ENCODE data around the gene SEMA6D.
A peak's percentile ranks its signal among the peaks of the same experiment; 100 is the strongest.

Gene SEMA6D

DNA sequence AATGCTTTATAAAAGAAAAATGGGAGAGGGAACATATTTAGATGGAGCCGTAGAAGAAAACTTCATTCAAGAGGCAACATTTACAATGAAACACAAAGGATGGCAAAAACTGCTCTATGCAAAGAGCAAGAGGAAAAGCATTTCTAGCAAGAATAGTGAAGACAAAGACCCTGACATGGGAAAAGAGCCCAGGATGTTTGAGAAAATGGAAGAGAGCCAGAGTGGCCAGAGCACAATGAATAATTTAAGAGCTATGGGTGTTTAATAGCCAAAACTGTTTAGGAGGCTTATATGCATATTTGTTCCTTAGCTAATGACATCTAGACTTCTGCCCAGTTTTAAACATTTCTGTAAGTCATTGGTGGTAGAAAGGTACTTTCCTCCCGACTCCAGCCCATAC lies 25.4 kb upstream of the SEMA6D start:
- TF ChIP-seq CTCF (IDR thresholded peaks at IDR 0.05; ENCODE audit: insufficient read depth, low read length, missing control alignments): no peak
- POLR2A ChIA-PET: no interaction called here
- CTCF ChIA-PET: interaction anchor here (0.6 kb wide), 1 partner anchor 211 kb away, joined by 3 read pairs; no protein-coding TSS in a partner anchor
- H3K4me3 ChIP-seq (ENCODE audit: low read depth, low read length): no peak overlapping the region
- no peak for DNase-seq (ENCODE audit: low read depth, low spot score)

DNA sequence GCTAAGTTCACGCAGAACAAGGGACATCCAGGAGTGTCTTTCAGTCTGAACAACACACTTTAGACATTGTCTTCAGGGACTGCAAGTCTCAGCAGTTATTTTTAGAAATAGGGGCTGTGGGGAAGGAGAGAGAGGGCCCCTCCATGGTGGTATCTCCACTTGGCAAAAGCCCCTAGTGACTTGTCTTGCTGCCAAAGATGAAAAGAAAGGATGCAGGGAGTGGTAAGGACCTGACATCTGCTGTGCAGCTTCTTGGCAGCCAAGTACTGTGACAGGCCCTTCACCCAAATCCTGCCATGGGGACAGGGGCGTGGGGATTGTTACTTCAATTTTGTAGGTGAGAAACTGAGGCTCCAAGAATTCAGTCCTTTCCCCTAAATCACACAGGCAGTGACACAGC lies 21.0 kb upstream of the SEMA6D start:
- CTCF ChIA-PET: interaction anchor here (1.1 kb wide), 1 partner anchor 15 kb away, joined by 3 read pairs; no protein-coding TSS in a partner anchor
- DNase-seq (ENCODE audit: low read depth, low spot score): no peak
- no peak overlapping the region for H3K4me3 ChIP-seq (ENCODE audit: low read depth, low read length)
- no peak for TF ChIP-seq CTCF (IDR thresholded peaks at IDR 0.05; ENCODE audit: insufficient read depth, low read length, missing control alignments)
- POLR2A ChIA-PET: no interaction called here

- TF ChIP-seq CTCF (IDR thresholded peaks at IDR 0.05; ENCODE audit: insufficient read depth, low read length, missing control alignments): no peak
- H3K4me3 ChIP-seq (ENCODE audit: low read depth, low read length): no peak overlapping the region
- POLR2A ChIA-PET: no interaction called here
- DNase-seq (ENCODE audit: low read depth, low spot score): no peak
- CTCF ChIA-PET: no interaction called here
Measured at GRCh38 chr15:47705281-47705997, 11.9 kb upstream of the SEMA6D start.

GRCh38 chr15:47707391-47707790 lies 9.9 kb upstream of the SEMA6D start:
- ChIA-PET CTCF (interaction anchor here (1.1 kb wide), 1 partner anchor 22 kb away, joined by 3 read pairs; no protein-coding TSS in a partner anchor), POLR2A (no interaction called here)

DNA sequence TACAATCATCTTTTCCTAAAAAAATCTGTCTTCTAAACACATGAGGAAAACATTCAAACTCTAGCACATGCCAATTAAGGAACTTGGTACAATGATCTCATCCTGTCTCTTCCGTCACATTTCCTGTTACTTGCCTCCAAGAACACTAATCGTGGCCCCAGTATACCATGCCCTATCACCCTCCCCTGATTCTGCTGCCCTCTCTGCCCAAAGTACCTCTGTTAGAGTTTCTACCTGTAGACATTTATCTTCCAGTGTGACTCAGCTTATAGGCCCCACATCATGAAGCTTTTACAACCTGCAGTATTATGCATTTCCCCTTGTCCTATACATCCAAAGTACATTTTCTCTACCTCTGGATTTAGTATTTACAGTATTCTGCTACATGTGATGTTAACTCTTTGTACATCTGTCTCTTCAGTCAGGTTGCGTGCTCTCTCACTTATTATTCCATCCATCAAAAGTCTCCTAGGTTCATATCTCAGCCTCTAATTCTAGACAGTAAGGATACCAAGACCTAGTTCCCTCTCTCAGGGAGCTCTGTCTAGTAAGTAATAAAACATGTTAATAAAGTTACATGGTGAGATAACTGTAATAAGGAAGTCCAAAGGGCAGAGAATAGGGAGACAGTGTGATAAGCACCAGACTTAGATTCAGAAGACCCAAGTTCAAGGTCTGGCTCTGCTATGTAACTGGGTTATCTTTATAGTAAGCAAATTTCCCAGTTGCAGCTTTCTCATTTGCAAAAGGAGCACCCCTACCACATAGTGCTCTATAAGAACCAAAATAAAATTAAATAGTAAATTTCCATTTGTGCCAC lies 8.9 kb upstream of the SEMA6D start:
- ChIA-PET CTCF (interaction anchor here (1.0 to 1.2 kb wide), 3 partner anchors 9 to 512 kb away, joined by 3 to 4 read pairs (median 3); partner anchors contain the start of gene SEMA6D), POLR2A (no interaction called here)
- no peak for TF ChIP-seq CTCF (IDR thresholded peaks at IDR 0.05; ENCODE audit: insufficient read depth, low read length, missing control alignments)
- no peak overlapping the region for H3K4me3 ChIP-seq (ENCODE audit: low read depth, low read length)
- no peak for DNase-seq (ENCODE audit: low read depth, low spot score)

More at GRCh38 chr15:47707391-47707790, 9.9 kb upstream of the SEMA6D start:
- DNase-seq (ENCODE audit: low read depth, low spot score): no peak
- no peak overlapping the region for H3K4me3 ChIP-seq (ENCODE audit: low read depth, low read length)
- no peak for TF ChIP-seq CTCF (IDR thresholded peaks at IDR 0.05; ENCODE audit: insufficient read depth, low read length, missing control alignments)

DNA sequence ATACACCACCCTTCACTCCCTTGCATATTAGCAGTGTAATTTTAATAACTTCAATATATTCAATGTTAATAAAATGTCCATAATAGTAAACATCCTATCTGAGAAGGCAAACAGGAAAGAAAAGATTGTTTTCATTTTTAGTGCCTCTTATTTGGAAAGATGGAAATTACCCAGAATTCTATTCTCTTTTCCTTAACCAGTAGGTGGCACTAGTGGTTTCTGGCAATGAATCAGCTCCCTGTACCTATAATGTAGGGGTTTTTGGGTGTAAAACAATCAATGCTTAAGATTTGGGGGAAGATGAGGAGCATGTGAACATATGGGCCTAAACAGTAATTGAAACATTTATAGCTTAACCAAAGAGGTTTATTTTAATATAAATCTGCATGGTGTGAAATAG lies 5.7 kb upstream of the SEMA6D start:
- no peak for DNase-seq (ENCODE audit: low read depth, low spot score)
- peak; percentile 32 for TF ChIP-seq CTCF (IDR thresholded peaks at IDR 0.05; ENCODE audit: insufficient read depth, low read length, missing control alignments)
- CTCF ChIA-PET: interaction anchor here (0.6 to 2.8 kb wide), 25 partner anchors 10 to 601 kb away, joined by 3 to 34 read pairs (median 4); no protein-coding TSS in a partner anchor
- POLR2A ChIA-PET: no interaction called here
- H3K4me3 ChIP-seq (ENCODE audit: low read depth, low read length): no peak overlapping the region

All from AG04449 (cell line).